Epidermal melanocyte (primary cell): Measurements from ENCODE around the gene NRP2.

ENCODE experiments used
- DNase-seq: peaks from one replicate; pipeline ENCODE4 v3.0.0; 2011; ENCODE audit warnings: low spot score; ENCODE audit not compliant: insufficient read length

NRP2 gene

GRCh38 chr2:205705511-205706349 is 23.4 kb downstream of the NRP2 start:
- DNase-seq = no peak

GRCh38 chr2:205706769-205707381 is 24.6 kb downstream of the NRP2 start:
- DNase-seq = no peak

GRCh38 chr2:205708231-205708631 is 25.9 kb downstream of the NRP2 start:
- no peak for DNase-seq

GRCh38 chr2:205709319-205709718 is 27.0 kb downstream of the NRP2 start:
- no peak for DNase-seq

- DNase-seq = no peak
Observed at GRCh38 chr2:205712508-205712907, 30.2 kb downstream of the NRP2 start.

GRCh38 chr2:205713086-205713485 is 30.8 kb downstream of the NRP2 start:
- DNase-seq = no peak

- DNase-seq = no peak
Observed at GRCh38 chr2:205714058-205714776, 31.9 kb downstream of the NRP2 start.

- DNase-seq = no peak
Observed at GRCh38 chr2:205714789-205715720, 32.8 kb downstream of the NRP2 start.

GRCh38 chr2:205715831-205716525 is 33.7 kb downstream of the NRP2 start:
- no peak for DNase-seq

- no peak for DNase-seq
Observed at GRCh38 chr2:205717175-205717846, 35.0 kb downstream of the NRP2 start.

- DNase-seq = no peak
Observed at GRCh38 chr2:205717999-205718398, 35.7 kb downstream of the NRP2 start.

- no peak for DNase-seq
Observed at GRCh38 chr2:205719847-205720246, 37.5 kb downstream of the NRP2 start.

GRCh38 chr2:205720451-205720902 is 38.2 kb downstream of the NRP2 start:
- no peak for DNase-seq

GRCh38 chr2:205721057-205721449 is 38.8 kb downstream of the NRP2 start:
- DNase-seq = no peak

- DNase-seq = no peak
Observed at GRCh38 chr2:205722283-205722918, 40.1 kb downstream of the NRP2 start.

- no peak for DNase-seq
Observed at GRCh38 chr2:205723179-205723578, 40.9 kb downstream of the NRP2 start.

GRCh38 chr2:205725059-205725458 is 42.8 kb downstream of the NRP2 start:
- DNase-seq = no peak

- DNase-seq = no peak
Observed at GRCh38 chr2:205726506-205726905, 44.2 kb downstream of the NRP2 start.

- no peak for DNase-seq
Observed at GRCh38 chr2:205727174-205727573, 44.9 kb downstream of the NRP2 start.
